HL-60 (cell line): ENCODE data around the gene TMEM131L.

Experiments
- DNase-seq, 2 experiments: peaks; one replicate each; pipeline ENCODE4 v3.0.0-alpha.2; 2010 to 2020; ENCODE audit warnings: low read depth in 1 of 2, low spot score in 1 of 2
- H3K27ac ChIP-seq: fragments of 250-450 bp; sonication (Bioruptor Pico); replicated peaks from 2 replicates; pipeline ENCODE4 v1.5.1; 2020; ENCODE audit warnings: mild to moderate bottlenecking, moderate library complexity
- H3K27me3 ChIP-seq: fragments of 250-450 bp; sonication (Bioruptor Pico); 2 replicates; pipeline ENCODE4 v1.5.1; 2021; ENCODE audit warnings: mild to moderate bottlenecking, moderate library complexity; ENCODE audit not compliant: insufficient read depth, poor library complexity, severe bottlenecking
- H3K4me3 ChIP-seq: replicated peaks from 2 replicates; pipeline ENCODE4 v1.5.1; 2011; ENCODE audit warnings: mild to moderate bottlenecking, control low read depth, low read length; ENCODE audit not compliant: insufficient read depth
- GABPA ChIP-seq: IDR thresholded peaks from 2 replicates; pipeline ENCODE4 v1.6.1; 2012; ENCODE audit warnings: low read depth
- POLR2AphosphoS5 ChIP-seq: IDR thresholded peaks from 2 replicates; pipeline ENCODE4 v1.6.1; 2012; ENCODE audit warnings: low read depth
- REST ChIP-seq: IDR thresholded peaks from 2 replicates; pipeline ENCODE4 v1.6.1; 2012; ENCODE audit warnings: low read depth; ENCODE audit not compliant: insufficient replicate concordance
- SPI1 ChIP-seq: IDR thresholded peaks from 2 replicates; pipeline ENCODE4 v1.6.1; 2012; ENCODE audit warnings: low read depth, mild to moderate bottlenecking, borderline replicate concordance
- TF ChIP-seq, protein P1 (sequence below): IDR thresholded peaks from one replicate; pipeline ENCODE4 v1.5.1; 2011; ENCODE audit warnings: low read length, control low read depth, inconsistent platforms; ENCODE audit not compliant: insufficient read depth

Gene TMEM131L

DNA sequence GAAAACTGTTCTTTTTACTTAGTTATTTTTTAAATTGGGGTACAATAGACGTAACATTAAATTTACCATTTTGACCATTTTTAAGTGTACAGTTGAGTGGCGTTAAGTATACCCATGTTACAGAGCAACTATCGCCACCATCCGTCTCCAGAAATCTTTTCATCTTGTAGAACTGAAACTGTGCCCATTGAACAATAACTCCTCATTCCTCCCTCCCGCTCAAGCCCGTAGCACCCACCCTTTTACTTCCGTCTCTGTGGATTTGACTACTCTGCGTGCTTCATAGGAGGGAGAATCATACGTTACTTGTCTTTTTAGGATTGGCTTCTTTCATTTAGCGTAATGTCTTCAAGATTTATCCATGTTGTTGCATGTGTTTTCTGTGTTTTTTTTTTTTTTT, 55.3 kb downstream of the TMEM131L start:
- DNase-seq, result no peak
- Histone ChIP-seq H3K27me3 (no peaks in the 10 kb centered on the region), H3K27ac (peak overlapping the region; percentile 64), H3K4me3 (no peak overlapping the region)
- TF ChIP-seq REST (no peak), SPI1 (no peak), GABPA (no peak), POLR2AphosphoS5 (no peak)
- TF ChIP-seq, protein P1, sequence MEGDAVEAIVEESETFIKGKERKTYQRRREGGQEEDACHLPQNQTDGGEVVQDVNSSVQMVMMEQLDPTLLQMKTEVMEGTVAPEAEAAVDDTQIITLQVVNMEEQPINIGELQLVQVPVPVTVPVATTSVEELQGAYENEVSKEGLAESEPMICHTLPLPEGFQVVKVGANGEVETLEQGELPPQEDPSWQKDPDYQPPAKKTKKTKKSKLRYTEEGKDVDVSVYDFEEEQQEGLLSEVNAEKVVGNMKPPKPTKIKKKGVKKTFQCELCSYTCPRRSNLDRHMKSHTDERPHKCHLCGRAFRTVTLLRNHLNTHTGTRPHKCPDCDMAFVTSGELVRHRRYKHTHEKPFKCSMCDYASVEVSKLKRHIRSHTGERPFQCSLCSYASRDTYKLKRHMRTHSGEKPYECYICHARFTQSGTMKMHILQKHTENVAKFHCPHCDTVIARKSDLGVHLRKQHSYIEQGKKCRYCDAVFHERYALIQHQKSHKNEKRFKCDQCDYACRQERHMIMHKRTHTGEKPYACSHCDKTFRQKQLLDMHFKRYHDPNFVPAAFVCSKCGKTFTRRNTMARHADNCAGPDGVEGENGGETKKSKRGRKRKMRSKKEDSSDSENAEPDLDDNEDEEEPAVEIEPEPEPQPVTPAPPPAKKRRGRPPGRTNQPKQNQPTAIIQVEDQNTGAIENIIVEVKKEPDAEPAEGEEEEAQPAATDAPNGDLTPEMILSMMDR, result no peak

DNA sequence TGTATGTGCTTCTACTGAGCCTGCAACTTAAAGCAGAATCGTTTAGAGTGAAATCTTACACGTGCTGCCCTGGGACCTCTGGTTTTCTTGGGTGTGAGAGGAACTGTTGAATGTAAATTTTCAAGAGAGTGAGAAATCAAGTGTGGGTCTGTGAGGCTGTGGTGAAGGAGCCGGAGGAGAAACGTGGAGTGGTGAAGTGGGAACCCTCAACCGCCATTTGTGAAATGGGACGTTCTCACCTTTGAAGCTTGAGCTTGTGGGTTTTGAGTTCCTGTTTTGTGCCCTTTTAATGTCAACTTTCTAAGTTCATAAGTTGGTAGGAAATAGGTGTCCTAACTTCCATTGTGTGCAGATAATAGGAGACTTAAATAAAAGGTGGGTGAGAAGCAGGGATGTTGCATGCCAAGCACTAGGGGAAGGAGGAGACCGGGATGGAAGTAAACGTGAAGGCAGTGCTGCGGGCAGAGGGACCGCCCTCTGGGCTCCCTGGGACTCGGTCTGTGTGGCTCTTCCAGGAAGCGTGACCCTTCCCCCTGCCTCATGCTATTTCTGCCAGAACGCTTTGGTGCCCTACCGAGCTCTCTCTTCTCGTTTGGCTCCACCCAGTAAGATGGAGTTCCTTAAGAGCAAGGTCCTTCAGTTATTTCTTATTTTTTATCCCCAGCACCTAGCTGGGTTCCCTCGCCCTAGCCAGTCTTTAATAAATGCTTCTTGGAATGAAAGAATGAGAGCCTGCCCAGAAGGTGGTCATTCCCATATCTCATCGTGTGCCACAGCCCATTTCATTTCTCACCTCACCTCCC, 56.0 kb downstream of the TMEM131L start:
- H3K27me3 ChIP-seq, result no peaks in the 10 kb centered on the region
- H3K27ac ChIP-seq, result peak overlapping the region; percentile 64
- peak in 1 of 2 experiments; percentile 86 for DNase-seq
- no peak overlapping the region for H3K4me3 ChIP-seq
- TF ChIP-seq SPI1, result peak; percentile 90; the same call in 1 of the 2 replicates
- TF ChIP-seq POLR2AphosphoS5, result peak; percentile 64; the same call in 1 of the 2 replicates
- TF ChIP-seq REST, result no peak
- TF ChIP-seq, protein P1, result no peak
- no peak for TF ChIP-seq GABPA

GRCh38 chr4:153522802-153523094, 56.6 kb downstream of the TMEM131L start:
- peak overlapping the region; percentile 64 for H3K27ac ChIP-seq
- no peak overlapping the region for H3K4me3 ChIP-seq
- TF ChIP-seq, protein P1, result no peak
- no peak for TF ChIP-seq REST
- TF ChIP-seq GABPA, result no peak
- TF ChIP-seq POLR2AphosphoS5, result no peak
- no peak for TF ChIP-seq SPI1
- DNase-seq, result no peak
- no peaks in the 10 kb centered on the region for H3K27me3 ChIP-seq
